Measurements from ENCODE around the gene GIT1. TPM values are rescaled to one million over a fixed set of nuclear protein-coding genes. Genes with fewer than 3 reads are reported as not detected.

GIT1 gene
- total and polyA plus RNA-seq, 9 of the 15 experiments (the other 6 are each of a cell fraction or from before 2014, with no cell fraction given) = 0.35 to 35.3 (median 17.1) TPM

DNA sequence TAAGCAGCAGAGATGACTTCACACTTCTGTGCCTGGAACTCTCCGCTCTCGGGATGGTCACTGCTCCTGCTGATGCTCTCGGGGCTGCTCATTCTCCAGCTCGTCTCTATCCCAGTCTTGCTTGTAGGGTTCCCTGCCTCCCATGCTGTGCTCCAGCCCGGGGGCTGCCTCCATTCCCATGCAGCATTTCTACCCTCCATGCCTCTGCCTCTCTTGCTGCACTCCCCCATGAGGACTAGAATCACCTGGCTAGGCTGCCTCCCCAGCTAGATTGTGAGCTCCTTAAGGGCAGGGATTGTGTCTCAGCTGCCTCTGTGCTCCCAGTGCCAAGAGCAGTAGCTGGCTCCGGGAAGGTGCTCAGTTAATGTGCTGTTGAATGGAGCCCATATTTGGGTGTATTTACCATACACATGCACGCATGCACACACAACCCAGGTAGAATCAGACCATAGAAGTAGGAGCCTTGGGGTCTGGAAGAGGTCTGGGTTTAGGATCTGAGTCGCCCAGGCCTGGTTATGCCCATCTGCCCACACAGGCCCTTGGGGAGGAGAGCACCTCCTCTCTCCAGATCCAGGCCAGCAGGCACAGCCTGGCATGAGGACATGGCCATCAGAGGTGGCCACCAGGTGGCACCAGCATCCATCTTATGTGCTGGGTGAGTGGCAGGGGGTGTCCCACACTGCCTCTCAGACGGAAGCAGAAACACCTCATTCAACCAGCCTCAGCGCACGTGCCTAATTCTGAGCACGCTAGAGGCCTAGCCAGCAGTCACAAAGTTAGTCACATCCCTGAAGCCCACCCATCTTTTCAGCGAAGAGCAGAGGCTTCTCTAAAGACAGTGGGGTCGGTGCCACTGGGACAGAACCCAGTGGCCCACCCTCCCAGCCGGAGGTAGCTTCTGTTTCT, 9.3 kb downstream of the GIT1 start (continued):
- TF ChIP-seq HEY1 (CRISPR knock-in tag; IDR thresholded peaks at IDR 0.05; ENCODE audit: borderline replicate concordance) (no peak), CTBP1 (IDR thresholded peaks at IDR 0.05; ENCODE audit: borderline replicate concordance) (peak; percentile 17; the same call in 1 of the 2 replicates), RAD21 (CRISPR knock-in tag; conservative IDR thresholded peaks at IDR 0.05 in 1 of 2, IDR thresholded peaks at IDR 0.05 in 1 of 2) (peak; percentile 73 to 84), FOXK2 (conservative IDR thresholded peaks at IDR 0.05 in 1 of 2, IDR thresholded peaks at IDR 0.05 in 1 of 2; ENCODE audit: low read depth in 2 of 2) (no peak), ELF2 (CRISPR knock-in tag; IDR thresholded peaks at IDR 0.05) (0 out of 2 replicates have a peak, but pooled peaks have one; percentile 16), MTF1 (CRISPR knock-in tag; IDR thresholded peaks at IDR 0.05; ENCODE audit: borderline replicate concordance) (no peak), POLR3A (IDR thresholded peaks at IDR 0.05; ENCODE audit: borderline replicate concordance, extremely low read depth, insufficient read depth, insufficient read length) (no peak), HNRNPH1 (optimal IDR thresholded peaks at IDR 0.05; ENCODE audit: low read depth, low read length) (no peak), DIDO1 (tag; IDR thresholded peaks at IDR 0.05; ENCODE audit: low read depth) (no peak), SIN3B (IDR thresholded peaks at IDR 0.05; ENCODE audit: low read depth) (no peak), MAZ (CRISPR knock-in tag; conservative IDR thresholded peaks at IDR 0.05 in 1 of 2, IDR thresholded peaks at IDR 0.05 in 1 of 2) (peak; percentile 19 to 46; a peak in 2 of 4 replicates), JUNB (CRISPR knock-in tag; conservative IDR thresholded peaks at IDR 0.05) (no peak), NFIX (CRISPR knock-in tag; IDR thresholded peaks at IDR 0.05; ENCODE audit: low read depth) (no peak), POLR2B (IDR thresholded peaks at IDR 0.05; ENCODE audit: low read depth, partially characterized antibody) (no peak), ZFP30 (CRISPR knock-in tag; IDR thresholded peaks at IDR 0.05; ENCODE audit: borderline replicate concordance) (no peak), CBX5 (IDR thresholded peaks at IDR 0.05; ENCODE audit: borderline replicate concordance, low read depth) (no peak), NFATC3 (IDR thresholded peaks at IDR 0.05) (no peak), MTA3 (IDR thresholded peaks at IDR 0.05; ENCODE audit: borderline replicate concordance) (no peak), ZNF589 (CRISPR knock-in tag; IDR thresholded peaks at IDR 0.05; ENCODE audit: low read depth) (no peak), STAG1 (CRISPR knock-in tag; IDR thresholded peaks at IDR 0.05; ENCODE audit: borderline replicate concordance) (peak; percentile 65; the same call in 1 of the 2 replicates), ILK (tag; IDR thresholded peaks at IDR 0.05; ENCODE audit: borderline replicate concordance, low read depth) (no peak), ZBED1 (IDR thresholded peaks at IDR 0.05) (no peak)
- TF ChIP-seq, protein P1, sequence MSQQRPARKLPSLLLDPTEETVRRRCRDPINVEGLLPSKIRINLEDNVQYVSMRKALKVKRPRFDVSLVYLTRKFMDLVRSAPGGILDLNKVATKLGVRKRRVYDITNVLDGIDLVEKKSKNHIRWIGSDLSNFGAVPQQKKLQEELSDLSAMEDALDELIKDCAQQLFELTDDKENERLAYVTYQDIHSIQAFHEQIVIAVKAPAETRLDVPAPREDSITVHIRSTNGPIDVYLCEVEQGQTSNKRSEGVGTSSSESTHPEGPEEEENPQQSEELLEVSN (IDR thresholded peaks at IDR 0.05; ENCODE audit: borderline replicate concordance in 1 of 2, extremely low read depth in 1 of 2, insufficient read depth in 1 of 2, insufficient read length in 1 of 2, low read depth in 1 of 2, low read length in 1 of 2, poor library complexity in 1 of 2, severe bottlenecking in 1 of 2) = peak; percentile 18 to 35
- TF ChIP-seq, protein P2, sequence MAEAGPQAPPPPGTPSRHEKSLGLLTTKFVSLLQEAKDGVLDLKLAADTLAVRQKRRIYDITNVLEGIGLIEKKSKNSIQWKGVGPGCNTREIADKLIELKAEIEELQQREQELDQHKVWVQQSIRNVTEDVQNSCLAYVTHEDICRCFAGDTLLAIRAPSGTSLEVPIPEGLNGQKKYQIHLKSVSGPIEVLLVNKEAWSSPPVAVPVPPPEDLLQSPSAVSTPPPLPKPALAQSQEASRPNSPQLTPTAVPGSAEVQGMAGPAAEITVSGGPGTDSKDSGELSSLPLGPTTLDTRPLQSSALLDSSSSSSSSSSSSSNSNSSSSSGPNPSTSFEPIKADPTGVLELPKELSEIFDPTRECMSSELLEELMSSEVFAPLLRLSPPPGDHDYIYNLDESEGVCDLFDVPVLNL (CRISPR knock-in tag; IDR thresholded peaks at IDR 0.05; ENCODE audit: low read depth) = no peak
- TF ChIP-seq, protein P3, sequence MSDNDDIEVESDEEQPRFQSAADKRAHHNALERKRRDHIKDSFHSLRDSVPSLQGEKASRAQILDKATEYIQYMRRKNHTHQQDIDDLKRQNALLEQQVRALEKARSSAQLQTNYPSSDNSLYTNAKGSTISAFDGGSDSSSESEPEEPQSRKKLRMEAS (CRISPR knock-in tag; IDR thresholded peaks at IDR 0.05) = 0 out of 2 replicates have a peak, but pooled peaks have one; percentile 24

All from K562 (cell line).